CD4-positive, alpha-beta memory T cell (primary cell): ENCODE results near the gene RNF144A. TPM values are rescaled to one million over a fixed set of nuclear protein-coding genes. Genes with fewer than 3 reads are reported as not detected.

ENCODE experiments used
- CTCF ChIA-PET: fragments of 350-600 bp; sonication (Branson Sonifier 250); formaldehyde crosslinking; loops from one replicate; lab custom pipeline; 2021; ENCODE audit warnings: inconsistent platforms; ENCODE audit not compliant: partially characterized antibody; lab: Charles Lee
- POLR2A ChIA-PET: fragments of 350-600 bp; sonication (Branson Sonifier 250); formaldehyde crosslinking; loops from one replicate; lab custom pipeline; 2021; ENCODE audit not compliant: partially characterized antibody; lab: Charles Lee
- DNase-seq, 5 donors: peaks; one replicate each; pipeline versions ENCODE4 v3.0.0 to v3.0.0-alpha.2; 2020 to 2022; ENCODE audit warnings: mixed read lengths in 1 of 5
- H3K27ac ChIP-seq: one replicate; pipeline ENCODE4 v1.7.0; 2013; ENCODE audit warnings: low read depth, low read length
- H3K27me3 ChIP-seq: 2 replicates; pipeline ENCODE4 v1.7.0; 2013; ENCODE audit warnings: mild to moderate bottlenecking, low read length, moderate library complexity; ENCODE audit not compliant: insufficient read depth
- H3K36me3 ChIP-seq: 2 replicates; pipeline ENCODE4 v1.7.0; 2013; ENCODE audit warnings: mild to moderate bottlenecking, low read length, moderate library complexity; ENCODE audit not compliant: insufficient read depth
- H3K4me1 ChIP-seq: 2 replicates; pipeline ENCODE4 v1.7.0; 2013; ENCODE audit warnings: mild to moderate bottlenecking, low read length, moderate library complexity; ENCODE audit not compliant: insufficient read depth
- H3K4me3 ChIP-seq, 2 donors: one replicate each; pipeline ENCODE4 v1.7.0; 2013; ENCODE audit warnings: low read length in 2 of 2, mild to moderate bottlenecking in 1 of 2
- H3K9me3 ChIP-seq, 2 donors: one replicate each; pipeline ENCODE4 v1.7.0; 2013; ENCODE audit warnings: low read length in 2 of 2, control low read depth in 1 of 2; ENCODE audit not compliant: control insufficient read depth in 1 of 2
- H3K27ac Mint-ChIP-seq, 7 donors: one replicate each; pipeline ENCODE4 v1.8.0; 2020 to 2021; ENCODE audit warnings: mixed read lengths in 7 of 7, mild to moderate bottlenecking in 6 of 7, inconsistent platforms in 3 of 7, moderate library complexity in 3 of 7
- H3K27me3 Mint-ChIP-seq, 2 donors: one replicate each; pipeline ENCODE4 v1.8.0; 2020 to 2021; ENCODE audit warnings: mixed read lengths in 2 of 2
- H3K36me3 Mint-ChIP-seq, 2 donors: one replicate each; pipeline ENCODE4 v1.8.0; 2020 to 2021; ENCODE audit warnings: mixed read lengths in 2 of 2, inconsistent platforms in 1 of 2, mild to moderate bottlenecking in 1 of 2
- H3K4me1 Mint-ChIP-seq, 4 donors: one replicate each; pipeline ENCODE4 v1.8.0; 2020 to 2021; ENCODE audit warnings: mixed read lengths in 4 of 4, mild to moderate bottlenecking in 1 of 4
- H3K4me3 Mint-ChIP-seq, 8 donors: one replicate each; pipeline ENCODE4 v1.8.0; 2020 to 2021; ENCODE audit warnings: mixed read lengths in 8 of 8, mild to moderate bottlenecking in 7 of 8, moderate library complexity in 6 of 8, inconsistent platforms in 3 of 8
- H3K9me3 Mint-ChIP-seq, 8 donors: one replicate each; pipeline ENCODE4 v1.8.0; 2020 to 2021; ENCODE audit warnings: mixed read lengths in 8 of 8, mild to moderate bottlenecking in 5 of 8, inconsistent platforms in 3 of 8, moderate library complexity in 1 of 8
- intact Hi-C: fragments of 100-400 bp; cut with micrococcal nuclease; formaldehyde crosslinking; loops from one replicate; pipeline ENCODE4 v1.15.1; 2023
- polyA plus RNA-seq, 2 donors: library from polyadenylated mRNA; unstranded; fragments of 300-500 nt; fragmentation: Illumina TruSeq; gene quantifications; one replicate each; pipeline ENCODE4 v1.2.3, GENCODE V29; 2021
- total RNA-seq, 2 experiments: library from RNA; stranded (reverse); gene quantifications; one replicate each; pipeline ENCODE4 v1.2.3, GENCODE V29; 2021

The RNF144A gene
- total and polyA plus RNA-seq, 4 experiments from 2014 or later = 3.9 to 41.1 (median 23.8) TPM

DNA sequence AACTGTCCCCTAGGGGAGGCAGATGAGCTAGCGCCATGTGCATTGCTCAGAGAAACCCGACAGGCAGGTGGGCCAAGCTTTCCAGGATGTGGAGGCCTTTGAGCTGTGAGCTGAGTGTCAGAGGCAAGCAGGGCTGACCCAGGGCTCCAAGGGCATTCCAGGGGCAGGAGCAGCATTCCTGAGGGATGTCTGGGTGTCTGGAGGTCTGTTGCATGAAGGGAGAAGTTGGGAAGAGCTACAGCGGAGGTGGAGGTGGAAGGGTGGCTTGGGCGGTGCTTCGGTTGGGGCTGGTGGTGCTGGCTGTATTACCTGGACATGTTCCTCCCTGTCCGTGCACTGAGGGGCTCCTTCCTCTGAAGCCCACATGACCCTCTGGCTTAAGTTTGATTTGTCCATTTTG is 102.8 kb downstream of the RNF144A start:
- Mint-ChIP-seq H3K4me3 (no peak overlapping the region), H3K27me3 (no peaks in the 10 kb centered on the region), H3K9me3 (peaks cover 0 to 2% (median 0%) of the 10 kb centered on the region in 8 donors), H3K27ac (no peak overlapping the region), H3K36me3 (peaks cover 58 to 63% of the 10 kb centered on the region in 2 donors), H3K4me1 (peaks cover 0 to 2% (median under 1%) of the 10 kb centered on the region in 4 donors)
- Histone ChIP-seq H3K4me1 (no peaks in the 10 kb centered on the region), H3K9me3 (no peaks in the 10 kb centered on the region), H3K36me3 (peaks cover 44% of the 10 kb centered on the region), H3K4me3 (no peak overlapping the region), H3K27me3 (no peaks in the 10 kb centered on the region), H3K27ac (no peak overlapping the region)
- ChIA-PET POLR2A (no interaction called here), CTCF (interaction anchor here (0.6 to 2.1 kb wide), 3 partner anchors 25 to 126 kb away, joined by 3 to 5 read pairs (median 3); no protein-coding TSS in a partner anchor)
- DNase-seq = no peak
- intact Hi-C loops = no loop called here

GRCh38 chr2:7020468-7020867 is 103.3 kb downstream of the RNF144A start:
- H3K36me3 ChIP-seq = peaks cover 46% of the 10 kb centered on the region
- POLR2A ChIA-PET = no interaction called here
- Mint-ChIP-seq H3K27me3 (no peaks in the 10 kb centered on the region), H3K4me1 (peaks cover 0 to 2% (median under 1%) of the 10 kb centered on the region in 4 donors), H3K36me3 (peaks cover 58 to 64% of the 10 kb centered on the region in 2 donors), H3K9me3 (peaks cover 0 to 2% (median 0%) of the 10 kb centered on the region in 8 donors), H3K4me3 (no peak overlapping the region), H3K27ac (no peak overlapping the region)
- DNase-seq = no peak
- H3K4me1 ChIP-seq = no peaks in the 10 kb centered on the region
- no peak overlapping the region for H3K4me3 ChIP-seq
- CTCF ChIA-PET = interaction anchor here (0.6 to 0.8 kb wide), 2 partner anchors 123 to 126 kb away, joined by 3 read pairs; no protein-coding TSS in a partner anchor
- H3K9me3 ChIP-seq = no peaks in the 10 kb centered on the region
- no peaks in the 10 kb centered on the region for H3K27me3 ChIP-seq
- H3K27ac ChIP-seq = no peak overlapping the region
- intact Hi-C loops = no loop called here

DNA sequence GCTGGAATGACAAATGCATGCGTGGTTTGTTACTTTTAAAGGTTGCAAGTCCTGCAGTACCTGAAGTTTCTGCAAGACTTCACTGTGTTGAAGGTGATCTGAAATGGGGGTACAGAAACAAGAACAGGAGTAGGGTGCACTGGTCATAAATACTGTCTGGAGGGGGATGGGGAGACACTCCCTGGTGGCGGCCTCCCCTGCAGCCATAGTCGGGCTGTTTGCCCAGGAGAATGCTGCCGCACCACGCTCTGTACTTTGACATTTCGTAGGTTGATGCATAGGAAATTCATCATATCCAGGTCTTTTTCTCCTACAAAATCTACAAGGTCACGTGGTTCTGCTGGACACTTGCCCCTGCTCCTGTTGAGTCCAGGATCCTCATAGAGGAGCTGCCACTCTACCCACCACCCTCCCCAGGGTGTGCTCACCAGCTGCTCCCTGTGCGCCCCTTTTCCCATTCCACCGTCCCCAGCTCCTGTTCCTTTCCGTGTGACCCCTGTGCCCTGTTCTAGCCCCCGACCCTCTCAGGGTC is 103.8 kb downstream of the RNF144A start:
- peaks cover 46% of the 10 kb centered on the region for H3K36me3 ChIP-seq
- peaks cover 62 to 66% of the 10 kb centered on the region in 2 donors for H3K36me3 Mint-ChIP-seq
- intact Hi-C loops = no loop called here

DNA sequence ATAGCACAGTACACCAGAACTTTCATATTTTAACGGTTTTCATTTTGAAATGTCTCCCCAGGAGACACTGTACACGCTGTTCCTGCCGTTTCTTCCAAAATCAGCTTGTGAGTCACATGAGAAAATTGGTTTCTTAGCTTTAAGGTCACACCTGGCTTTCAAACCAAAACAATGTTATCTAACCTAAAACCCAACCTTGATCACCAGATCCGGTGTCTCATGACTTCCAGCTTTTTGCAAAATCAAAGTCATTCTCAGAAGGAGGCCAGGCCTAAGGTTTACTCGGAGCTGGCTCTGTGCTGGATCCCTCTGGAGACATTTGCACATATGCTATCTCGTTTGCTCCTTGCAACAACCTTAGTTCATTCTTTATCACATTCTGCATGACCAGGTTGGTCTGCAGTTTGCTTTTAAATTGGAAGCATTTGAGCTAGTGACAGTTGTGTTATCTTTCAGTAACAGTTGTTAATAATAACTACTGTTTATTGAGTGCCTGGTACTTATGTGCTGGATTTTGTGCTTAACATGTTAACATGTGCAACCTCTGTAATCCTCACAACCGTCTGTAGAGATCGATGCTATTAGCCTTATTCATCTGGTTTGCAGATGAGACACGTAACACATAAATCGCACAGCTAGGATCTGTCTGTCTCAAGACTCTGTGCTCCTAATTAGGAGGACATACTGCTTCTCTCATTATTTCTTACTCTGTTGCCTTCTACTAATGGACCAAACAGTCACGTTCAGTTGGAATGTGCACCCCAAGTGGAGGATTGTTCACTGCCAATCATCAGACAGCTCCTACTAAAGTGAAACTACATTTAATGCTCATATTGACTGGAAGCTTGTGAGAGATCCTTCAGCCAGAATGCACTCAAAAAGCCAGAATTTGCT is 105.5 kb downstream of the RNF144A start:
- Histone ChIP-seq H3K27ac (no peak overlapping the region), H3K27me3 (no peaks in the 10 kb centered on the region), H3K9me3 (no peaks in the 10 kb centered on the region), H3K4me3 (no peak overlapping the region), H3K4me1 (no peaks in the 10 kb centered on the region), H3K36me3 (peaks cover 54% of the 10 kb centered on the region)
- ChIA-PET POLR2A (interaction anchor here (0.7 kb wide), 1 partner anchor 9 kb away, joined by 3 read pairs; no protein-coding TSS in a partner anchor), CTCF (interaction anchor here (1.4 to 3.6 kb wide), 4 partner anchors 9 to 21 kb away, joined by 3 to 14 read pairs (median 8); no protein-coding TSS in a partner anchor)
- Mint-ChIP-seq H3K27me3 (no peaks in the 10 kb centered on the region), H3K36me3 (peaks cover 61 to 75% of the 10 kb centered on the region in 2 donors), H3K4me1 (peaks cover 0 to 2% (median under 1%) of the 10 kb centered on the region in 4 donors), H3K4me3 (no peak overlapping the region), H3K9me3 (peaks cover 0 to 2% (median 0%) of the 10 kb centered on the region in 8 donors), H3K27ac (peak overlapping the region in 3 of 7 donors; percentile 27 to 70 (median 70))
- no peak for DNase-seq
- intact Hi-C loops = no loop called here

More for the DNA sequence above, 103.8 kb downstream of the RNF144A start:
- CTCF ChIA-PET = no interaction called here
- H3K4me3 ChIP-seq = no peak overlapping the region
- peaks cover 0 to 2% (median 0%) of the 10 kb centered on the region in 8 donors for H3K9me3 Mint-ChIP-seq
- peak overlapping the region in 1 of 7 donors; percentile 45 for H3K27ac Mint-ChIP-seq
- POLR2A ChIA-PET = no interaction called here
- H3K4me1 Mint-ChIP-seq = peaks cover 0 to 2% (median under 1%) of the 10 kb centered on the region in 4 donors
- no peak overlapping the region for H3K4me3 Mint-ChIP-seq
- DNase-seq = no peak
- no peak overlapping the region for H3K27ac ChIP-seq
- H3K27me3 Mint-ChIP-seq = no peaks in the 10 kb centered on the region
- no peaks in the 10 kb centered on the region for H3K9me3 ChIP-seq
- no peaks in the 10 kb centered on the region for H3K27me3 ChIP-seq
- H3K4me1 ChIP-seq = no peaks in the 10 kb centered on the region

DNA sequence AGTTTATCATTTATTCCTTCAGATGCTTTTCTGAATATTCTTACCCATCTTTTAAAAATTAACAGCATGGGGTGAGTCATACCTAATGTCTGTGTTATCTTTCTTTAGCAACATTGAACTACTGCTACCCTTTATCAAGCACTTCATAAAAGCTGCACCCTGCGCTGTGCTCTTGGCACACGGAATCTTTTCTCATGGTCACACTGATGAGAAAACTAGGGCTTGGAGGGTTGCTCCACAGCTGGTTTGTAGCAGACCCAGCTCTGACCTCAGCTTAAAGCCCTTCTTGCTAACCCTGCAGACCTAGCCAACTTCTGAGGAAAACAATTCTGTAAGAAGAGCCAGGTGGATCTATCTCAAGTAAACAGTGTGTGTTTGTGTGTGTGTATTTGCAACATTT is 106.3 kb downstream of the RNF144A start:
- Histone ChIP-seq H3K4me3 (no peak overlapping the region), H3K9me3 (no peaks in the 10 kb centered on the region), H3K36me3 (peaks cover 54% of the 10 kb centered on the region), H3K27ac (no peak overlapping the region), H3K27me3 (no peaks in the 10 kb centered on the region), H3K4me1 (no peaks in the 10 kb centered on the region)
- ChIA-PET POLR2A (no interaction called here), CTCF (interaction anchor here (1.0 to 3.6 kb wide), 4 partner anchors 10 to 101 kb away, joined by 3 to 14 read pairs (median 8); no protein-coding TSS in a partner anchor)
- Mint-ChIP-seq H3K4me1 (peaks cover 1 to 4% (median 3%) of the 10 kb centered on the region in 4 donors), H3K27me3 (no peaks in the 10 kb centered on the region), H3K9me3 (peaks cover 0 to 2% (median 0%) of the 10 kb centered on the region in 8 donors), H3K4me3 (no peak overlapping the region), H3K27ac (peak overlapping the region in 2 of 7 donors; percentile 24 to 58), H3K36me3 (peaks cover 61 to 81% of the 10 kb centered on the region in 2 donors)
- no peak for DNase-seq
- intact Hi-C loops = no loop called here

GRCh38 chr2:7024261-7024660 is 107.0 kb downstream of the RNF144A start:
- no peak overlapping the region for H3K4me3 ChIP-seq
- Mint-ChIP-seq H3K36me3 (peaks cover 57 to 79% of the 10 kb centered on the region in 2 donors), H3K27me3 (no peaks in the 10 kb centered on the region), H3K27ac (no peak overlapping the region), H3K4me1 (peaks cover 1 to 5% (median 3%) of the 10 kb centered on the region in 4 donors), H3K4me3 (no peak overlapping the region), H3K9me3 (peaks cover 0 to 2% (median 0%) of the 10 kb centered on the region in 8 donors)
- no peaks in the 10 kb centered on the region for H3K9me3 ChIP-seq
- no peak for DNase-seq
- intact Hi-C loops = no loop called here
- ChIA-PET POLR2A (no interaction called here), CTCF (interaction anchor here (0.7 to 3.6 kb wide), 5 partner anchors 10 to 102 kb away, joined by 3 to 14 read pairs (median 5); no protein-coding TSS in a partner anchor)
- peaks cover 49% of the 10 kb centered on the region for H3K36me3 ChIP-seq
- no peak overlapping the region for H3K27ac ChIP-seq
- H3K4me1 ChIP-seq = no peaks in the 10 kb centered on the region
- H3K27me3 ChIP-seq = no peaks in the 10 kb centered on the region
